HL-60 (cell line): ENCODE data around the gene NELFB.

Source experiments
- DNase-seq, 2 experiments: peaks; one replicate each; pipeline ENCODE4 v3.0.0-alpha.2; 2010 to 2020; ENCODE audit warnings: low read depth in 1 of 2, low spot score in 1 of 2
- H3K27ac ChIP-seq: fragments of 250-450 bp; sonication (Bioruptor Pico); replicated peaks from 2 replicates; pipeline ENCODE4 v1.5.1; 2020; ENCODE audit warnings: mild to moderate bottlenecking, moderate library complexity
- H3K27me3 ChIP-seq: fragments of 250-450 bp; sonication (Bioruptor Pico); 2 replicates; pipeline ENCODE4 v1.5.1; 2021; ENCODE audit warnings: mild to moderate bottlenecking, moderate library complexity; ENCODE audit not compliant: insufficient read depth, poor library complexity, severe bottlenecking
- H3K4me3 ChIP-seq: replicated peaks from 2 replicates; pipeline ENCODE4 v1.5.1; 2011; ENCODE audit warnings: mild to moderate bottlenecking, control low read depth, low read length; ENCODE audit not compliant: insufficient read depth
- CTCF ChIP-seq: IDR thresholded peaks from one replicate; pipeline ENCODE4 v1.5.1; 2011; ENCODE audit warnings: low read length, control low read depth, inconsistent platforms; ENCODE audit not compliant: insufficient read depth
- GABPA ChIP-seq: IDR thresholded peaks from 2 replicates; pipeline ENCODE4 v1.6.1; 2012; ENCODE audit warnings: low read depth
- POLR2AphosphoS5 ChIP-seq: IDR thresholded peaks from 2 replicates; pipeline ENCODE4 v1.6.1; 2012; ENCODE audit warnings: low read depth
- REST ChIP-seq: IDR thresholded peaks from 2 replicates; pipeline ENCODE4 v1.6.1; 2012; ENCODE audit warnings: low read depth; ENCODE audit not compliant: insufficient replicate concordance
- SPI1 ChIP-seq: IDR thresholded peaks from 2 replicates; pipeline ENCODE4 v1.6.1; 2012; ENCODE audit warnings: low read depth, mild to moderate bottlenecking, borderline replicate concordance

The NELFB gene

GRCh38 chr9:137317021-137317717, 62.0 kb downstream of the NELFB start:
- no peak for DNase-seq
- TF ChIP-seq SPI1: no peak
- TF ChIP-seq POLR2AphosphoS5: no peak
- no peak for TF ChIP-seq REST
- no peak for TF ChIP-seq GABPA
- TF ChIP-seq CTCF: no peak
- Histone ChIP-seq H3K27me3 (peaks cover 6% of the 10 kb centered on the region), H3K4me3 (no peak overlapping the region), H3K27ac (no peak overlapping the region)

- Histone ChIP-seq H3K27me3 (peaks cover 6% of the 10 kb centered on the region), H3K27ac (no peak overlapping the region), H3K4me3 (no peak overlapping the region)
- DNase-seq: no peak
- TF ChIP-seq CTCF (no peak), POLR2AphosphoS5 (no peak)
Observed at GRCh38 chr9:137317718-137318511, 62.8 kb downstream of the NELFB start.

GRCh38 chr9:137318602-137319001, 63.5 kb downstream of the NELFB start:
- peaks cover 6% of the 10 kb centered on the region for H3K27me3 ChIP-seq
- TF ChIP-seq SPI1 (no peak), CTCF (no peak), REST (no peak), GABPA (no peak)
- no peak overlapping the region for H3K4me3 ChIP-seq
- no peak overlapping the region for H3K27ac ChIP-seq
- DNase-seq: no peak
